Endothelial cell of umbilical vein (primary cell): ENCODE measurements around the gene MANF.

ENCODE experiments used
- CTCF ChIP-seq, 2 donors: IDR thresholded peaks; 1 replicate in 1 of 2; 2 replicates in 1 of 2; pipeline ENCODE4 v1.5.1; 2011; ENCODE audit warnings: low read length in 2 of 2, mild to moderate bottlenecking in 2 of 2, moderate library complexity in 2 of 2, control low read depth in 1 of 2, inconsistent platforms in 1 of 2, low read depth in 1 of 2; ENCODE audit not compliant: insufficient read depth in 1 of 2; ENCODE audit errors: extremely low read depth in 1 of 2
- EZH2 ChIP-seq: IDR thresholded peaks from 2 replicates; pipeline ENCODE4 v1.6.1; 2012; ENCODE audit warnings: borderline replicate concordance, low read depth, mild to moderate bottlenecking, moderate library complexity, low read length, inconsistent platforms; ENCODE audit not compliant: severe bottlenecking
- FOS ChIP-seq: IDR thresholded peaks from 2 replicates; pipeline ENCODE4 v1.6.1; 2011; ENCODE audit warnings: mild to moderate bottlenecking, low read length, moderate library complexity, borderline replicate concordance; ENCODE audit not compliant: insufficient read depth
- MAX ChIP-seq: IDR thresholded peaks from 2 replicates; pipeline ENCODE4 v1.6.1; 2011; ENCODE audit not compliant: insufficient read depth, insufficient read length
- MYC ChIP-seq: IDR thresholded peaks from one replicate; pipeline ENCODE4 v1.6.1; 2011; ENCODE audit warnings: mild to moderate bottlenecking, low read depth, low read length
- POLR2A ChIP-seq: IDR thresholded peaks from 2 replicates; pipeline ENCODE4 v1.6.1; 2012; ENCODE audit warnings: low read depth, mild to moderate bottlenecking, control low read depth, low read length

DNA sequence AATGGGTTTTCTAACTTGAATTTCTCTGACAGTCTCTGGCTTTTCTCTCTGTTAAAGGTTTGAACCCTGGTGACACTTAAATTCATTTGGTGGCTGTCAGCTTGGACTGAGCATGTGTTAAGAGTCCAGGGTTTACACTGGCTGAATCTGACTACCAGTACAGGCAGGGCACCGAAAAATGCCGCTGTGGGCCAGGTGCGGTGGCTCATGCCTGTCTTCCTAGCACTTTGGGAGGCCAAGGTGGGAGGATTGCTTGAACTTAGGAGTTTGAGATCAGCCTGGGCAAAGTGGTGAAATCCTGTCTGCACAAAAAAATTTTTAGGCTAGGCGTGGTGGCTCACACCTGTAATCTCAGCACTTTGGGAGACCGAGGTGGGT is 1.8 kb downstream of the MANF start:
- TF ChIP-seq EZH2: no peak
- TF ChIP-seq CTCF (IDR thresholded peaks at IDR 0.05; ENCODE audit: extremely low read depth in 1 of 2, insufficient read depth in 1 of 2, low read depth in 1 of 2, low read length in 2 of 2): no peak
- no peak for TF ChIP-seq POLR2A
- no peak for TF ChIP-seq MAX
- TF ChIP-seq FOS: no peak
- no peak for TF ChIP-seq MYC
